A673 (cell line): Measurements from ENCODE around the gene VPS4B.

Source experiments
- CTCF ChIP-seq: fragments of 300-800, 200-600 bp; sonication (generic); conservative IDR thresholded peaks from 2 replicates; pipeline ENCODE4 v1.5.1; 2017; ENCODE audit warnings: low read depth, mild to moderate bottlenecking, antibody characterized with exemption, low read length, moderate library complexity, mixed read lengths
- EZH2 ChIP-seq: fragments of 200-600 bp; sonication (generic); IDR thresholded peaks from 2 replicates; pipeline ENCODE4 v1.6.1; 2017; ENCODE audit warnings: borderline replicate concordance, low read depth, mild to moderate bottlenecking, mixed read lengths, antibody characterized with exemption, low read length; ENCODE audit not compliant: poor library complexity, severe bottlenecking

GRCh38 chr18:63421514-63421913, 762 bp downstream of the VPS4B start:
- TF ChIP-seq CTCF, result no peak
- TF ChIP-seq EZH2, result no peak
